Memory B cell (primary cell): Measurements from ENCODE around the gene LETM1.
A peak's percentile ranks its signal among the peaks of the same experiment; 100 is the strongest.

Source experiments
- ATAC-seq: fragments of 150-1000 bp; cut with Tn5 transposase; 2 replicates; pipeline ENCODE4 v1.10.0; 2021; ENCODE audit warnings: low read depth, mild to moderate bottlenecking, moderate library complexity
- DNase-seq, 2 donors: peaks; one replicate each; pipeline ENCODE4 v3.0.0; 2022; ENCODE audit warnings: low spot score in 2 of 2
- H3K27ac Mint-ChIP-seq: one replicate; pipeline ENCODE4 v1.8.0; 2022; ENCODE audit warnings: mild to moderate bottlenecking, moderate library complexity, mixed read lengths
- H3K27me3 Mint-ChIP-seq: one replicate; pipeline ENCODE4 v1.8.0; 2022; ENCODE audit warnings: mixed read lengths
- H3K36me3 Mint-ChIP-seq: one replicate; pipeline ENCODE4 v1.8.0; 2022; ENCODE audit warnings: mild to moderate bottlenecking, mixed read lengths
- H3K4me1 Mint-ChIP-seq: one replicate; pipeline ENCODE4 v1.8.0; 2022; ENCODE audit warnings: mixed read lengths
- H3K4me3 Mint-ChIP-seq: one replicate; pipeline ENCODE4 v1.8.0; 2022; ENCODE audit warnings: mild to moderate bottlenecking, moderate library complexity, mixed read lengths
- H3K9me3 Mint-ChIP-seq: one replicate; pipeline ENCODE4 v1.8.0; 2022; ENCODE audit warnings: mixed read lengths

Gene LETM1

DNA sequence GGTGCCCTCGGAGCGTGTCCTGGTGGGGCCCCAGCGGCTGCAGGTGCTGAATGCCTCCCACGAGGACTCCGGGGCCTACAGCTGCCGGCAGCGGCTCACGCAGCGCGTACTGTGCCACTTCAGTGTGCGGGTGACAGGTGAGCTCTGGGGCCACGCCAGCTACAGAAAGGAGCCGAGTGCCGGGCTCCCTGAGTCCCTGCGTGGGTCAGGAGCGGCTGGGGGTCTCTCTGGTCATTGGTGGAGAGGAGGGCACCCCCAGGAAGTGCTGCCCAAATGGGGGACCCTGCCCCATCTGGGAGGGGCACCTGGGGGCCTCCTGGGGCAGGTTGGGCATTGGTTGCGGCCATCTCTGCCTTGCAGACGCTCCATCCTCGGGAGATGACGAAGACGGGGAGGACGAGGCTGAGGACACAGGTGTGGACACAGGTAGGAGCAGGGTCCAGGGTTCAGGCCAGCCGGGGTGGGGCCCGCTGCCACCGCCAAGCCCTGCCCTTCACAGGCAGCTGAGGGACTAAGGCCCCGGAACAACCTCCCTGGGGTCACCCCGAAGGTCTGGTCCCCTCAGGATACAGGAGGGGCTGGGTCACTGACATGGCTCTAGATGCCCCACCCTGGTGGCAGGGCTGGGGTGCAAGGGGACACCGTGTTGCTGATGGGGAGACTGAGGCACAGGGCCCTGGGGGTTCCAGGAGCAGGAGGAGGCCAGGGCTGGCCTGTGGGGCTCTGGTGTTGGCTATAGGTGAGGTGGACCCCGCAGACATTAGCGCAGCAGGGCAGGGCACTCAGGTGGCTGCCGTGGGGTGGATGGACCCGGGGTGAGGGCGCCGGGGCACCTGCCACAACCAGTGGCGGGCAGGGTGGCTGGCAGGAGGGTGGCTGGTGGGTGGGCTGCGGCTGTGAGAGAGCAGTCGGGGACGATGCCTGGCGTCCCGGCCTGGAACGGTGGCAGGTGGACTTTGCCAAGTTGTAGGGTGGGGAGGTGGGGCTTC lies 56.3 kb downstream of the LETM1 start:
- H3K27me3 Mint-ChIP-seq, result peaks cover 21% of the 10 kb centered on the region
- ATAC-seq (no peak), DNase-seq (no peak)
- H3K27ac Mint-ChIP-seq, result no peak overlapping the region
- no peaks in the 10 kb centered on the region for H3K9me3 Mint-ChIP-seq
- no peak overlapping the region for H3K4me3 Mint-ChIP-seq
- H3K4me1 Mint-ChIP-seq, result peaks cover 2% of the 10 kb centered on the region
- H3K36me3 Mint-ChIP-seq, result no peaks in the 10 kb centered on the region

GRCh38 chr4:1798580-1799386 lies 57.2 kb downstream of the LETM1 start:
- ATAC-seq (no peak), DNase-seq (no peak)
- Mint-ChIP-seq H3K9me3 (no peaks in the 10 kb centered on the region), H3K36me3 (no peaks in the 10 kb centered on the region), H3K4me3 (no peak overlapping the region), H3K27ac (no peak overlapping the region), H3K27me3 (peaks cover 20% of the 10 kb centered on the region), H3K4me1 (peaks cover 2% of the 10 kb centered on the region)

DNA sequence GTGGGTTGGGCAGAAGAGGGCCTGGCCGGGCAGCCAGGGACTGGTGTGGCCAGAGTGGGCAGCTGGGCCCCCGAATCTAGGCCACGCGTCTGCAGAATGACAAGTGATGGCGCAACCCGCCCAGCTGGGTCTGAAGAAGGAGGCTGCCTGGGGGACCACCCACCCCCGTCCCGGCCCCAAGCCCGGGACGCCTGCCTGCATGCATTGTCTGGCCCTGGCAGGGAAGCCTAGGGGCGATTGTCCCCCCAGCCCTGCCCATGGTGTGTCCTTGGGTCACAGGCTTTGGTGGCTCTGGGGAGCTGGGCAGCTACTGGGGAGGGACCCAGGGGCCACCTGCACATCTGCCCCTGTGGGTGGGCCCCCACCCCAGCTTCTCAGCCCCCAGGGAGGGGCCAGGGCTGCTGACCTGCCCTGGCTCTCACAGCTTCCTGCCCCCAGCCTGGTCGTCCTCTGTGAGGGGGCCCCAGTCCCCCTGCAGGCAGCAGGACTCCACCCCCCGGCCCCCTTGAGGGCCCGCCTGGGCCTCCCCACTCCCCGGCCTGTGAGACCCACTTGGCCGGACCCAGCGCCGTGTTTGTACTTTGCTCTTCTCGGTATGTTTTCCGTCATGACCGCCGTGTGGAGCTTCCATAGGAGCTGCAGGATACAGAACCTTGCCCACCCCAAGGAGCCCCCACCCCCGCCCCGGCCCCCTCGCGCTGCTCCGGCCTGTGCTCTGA lies 57.9 kb downstream of the LETM1 start:
- DNase-seq (no peak), ATAC-seq (no peak)
- Mint-ChIP-seq H3K27me3 (peaks cover 17% of the 10 kb centered on the region), H3K9me3 (no peaks in the 10 kb centered on the region), H3K4me3 (no peak overlapping the region), H3K4me1 (no peaks in the 10 kb centered on the region), H3K36me3 (no peaks in the 10 kb centered on the region), H3K27ac (no peak overlapping the region)

DNA sequence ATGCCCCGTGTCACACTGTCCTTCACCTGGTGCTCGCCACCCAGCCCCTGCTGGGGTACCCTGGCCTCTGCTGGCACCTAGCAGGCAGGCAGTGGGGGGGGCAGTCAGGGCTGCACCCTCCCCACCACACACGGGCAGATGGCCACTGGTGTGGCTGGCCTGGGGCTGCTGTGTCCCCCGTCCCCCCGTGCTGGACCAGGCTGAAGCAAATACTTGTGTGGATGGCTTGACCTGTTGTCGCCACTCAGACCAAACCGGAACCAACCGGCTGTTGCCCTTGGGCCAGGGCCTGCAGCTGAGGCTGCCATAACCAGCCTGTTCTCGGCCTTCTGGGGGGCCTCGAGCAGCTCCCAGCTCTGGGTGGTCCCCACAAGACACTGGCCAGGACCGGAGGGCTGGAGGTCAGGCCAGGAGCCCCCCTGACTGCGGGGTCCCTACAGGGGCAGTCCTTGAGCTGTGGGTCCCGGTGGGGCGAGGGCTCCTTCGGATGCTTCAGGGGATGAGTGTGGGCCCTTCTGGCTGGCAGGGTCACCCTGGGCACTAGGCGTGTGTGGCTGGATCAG lies 58.6 kb downstream of the LETM1 start:
- Mint-ChIP-seq H3K4me3 (no peak overlapping the region), H3K27me3 (peaks cover 17% of the 10 kb centered on the region), H3K9me3 (no peaks in the 10 kb centered on the region), H3K4me1 (no peaks in the 10 kb centered on the region), H3K27ac (no peak overlapping the region), H3K36me3 (no peaks in the 10 kb centered on the region)
- ATAC-seq (no peak), DNase-seq (no peak)

DNA sequence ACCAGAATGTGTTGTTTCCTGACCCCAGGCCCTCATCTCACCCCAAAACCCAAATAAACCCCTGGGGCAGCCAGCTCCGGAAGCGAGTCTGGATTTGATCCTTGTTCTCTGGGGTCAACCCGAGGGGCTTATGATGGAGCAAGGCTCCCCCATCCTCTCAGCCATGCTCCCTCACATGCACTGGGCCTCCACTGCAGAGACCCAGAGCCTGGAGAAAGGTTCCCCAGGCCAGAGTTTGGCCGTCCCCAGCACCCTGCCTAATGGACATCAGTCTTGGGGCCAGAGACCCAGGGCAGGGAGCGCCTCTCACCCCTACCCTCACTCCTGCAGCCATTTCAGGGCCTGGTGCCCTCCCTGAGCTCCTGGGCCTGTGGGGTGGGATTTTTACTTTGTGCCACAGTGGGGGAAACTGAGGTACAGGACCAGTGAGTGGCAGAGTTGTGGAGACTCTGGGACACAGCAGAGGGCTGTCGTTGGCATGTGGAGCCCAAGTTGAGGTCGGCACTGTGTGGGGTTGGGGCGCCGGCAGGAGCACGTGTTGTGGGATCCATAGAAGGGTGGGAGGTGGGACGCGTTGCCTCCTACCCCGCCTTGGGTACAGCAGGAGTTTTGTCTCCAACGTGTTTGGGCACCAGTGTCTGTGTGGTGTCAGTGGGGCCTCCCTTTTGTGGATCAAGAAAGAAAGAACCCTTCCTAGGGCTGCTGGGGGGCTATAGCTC lies 59.3 kb downstream of the LETM1 start:
- H3K36me3 Mint-ChIP-seq, result no peaks in the 10 kb centered on the region
- no peaks in the 10 kb centered on the region for H3K4me1 Mint-ChIP-seq
- no peaks in the 10 kb centered on the region for H3K9me3 Mint-ChIP-seq
- DNase-seq, result no peak
- H3K27ac Mint-ChIP-seq, result no peak overlapping the region
- peaks cover 19% of the 10 kb centered on the region for H3K27me3 Mint-ChIP-seq
- no peak overlapping the region for H3K4me3 Mint-ChIP-seq
- ATAC-seq, result no peak

- DNase-seq (no peak), ATAC-seq (no peak)
- Mint-ChIP-seq H3K27ac (no peak overlapping the region), H3K9me3 (no peaks in the 10 kb centered on the region), H3K27me3 (peaks cover 20% of the 10 kb centered on the region), H3K4me1 (no peaks in the 10 kb centered on the region), H3K4me3 (no peak overlapping the region), H3K36me3 (no peaks in the 10 kb centered on the region)
These were observed 60.4 kb downstream of the LETM1 start for GRCh38 chr4:1795299-1796195.

DNA sequence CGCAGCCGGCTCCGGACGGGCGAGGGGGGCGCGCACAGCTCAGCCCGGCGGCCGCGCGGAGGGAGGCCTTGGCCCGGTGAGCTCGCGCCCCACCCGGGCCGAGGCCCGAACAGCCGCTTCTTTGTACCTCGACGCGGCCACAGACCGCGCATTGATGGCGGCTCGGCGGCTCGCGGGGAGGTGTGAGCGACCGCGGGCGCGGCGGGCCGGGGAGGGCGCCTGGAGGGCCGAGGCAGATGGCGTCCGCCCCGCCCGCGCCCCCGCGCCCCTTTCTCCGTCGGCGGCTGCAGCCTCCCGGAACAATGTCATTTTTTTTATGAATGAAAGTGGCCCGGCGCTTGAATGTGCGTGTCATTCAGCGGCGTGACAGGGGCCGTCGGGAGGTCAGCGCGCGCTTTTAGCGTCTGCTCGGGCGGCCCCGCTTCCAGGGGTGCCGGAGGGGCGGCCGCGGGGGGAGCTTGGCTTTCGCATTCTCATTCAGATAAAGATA lies 61.1 kb downstream of the LETM1 start:
- no peaks in the 10 kb centered on the region for H3K36me3 Mint-ChIP-seq
- no peak overlapping the region for H3K27ac Mint-ChIP-seq
- H3K9me3 Mint-ChIP-seq, result no peaks in the 10 kb centered on the region
- H3K27me3 Mint-ChIP-seq, result peaks cover 18% of the 10 kb centered on the region
- peak; percentile 24 for ATAC-seq
- DNase-seq, result no peak
- peak overlapping the region; percentile 24 for H3K4me3 Mint-ChIP-seq
- H3K4me1 Mint-ChIP-seq, result no peaks in the 10 kb centered on the region

DNA sequence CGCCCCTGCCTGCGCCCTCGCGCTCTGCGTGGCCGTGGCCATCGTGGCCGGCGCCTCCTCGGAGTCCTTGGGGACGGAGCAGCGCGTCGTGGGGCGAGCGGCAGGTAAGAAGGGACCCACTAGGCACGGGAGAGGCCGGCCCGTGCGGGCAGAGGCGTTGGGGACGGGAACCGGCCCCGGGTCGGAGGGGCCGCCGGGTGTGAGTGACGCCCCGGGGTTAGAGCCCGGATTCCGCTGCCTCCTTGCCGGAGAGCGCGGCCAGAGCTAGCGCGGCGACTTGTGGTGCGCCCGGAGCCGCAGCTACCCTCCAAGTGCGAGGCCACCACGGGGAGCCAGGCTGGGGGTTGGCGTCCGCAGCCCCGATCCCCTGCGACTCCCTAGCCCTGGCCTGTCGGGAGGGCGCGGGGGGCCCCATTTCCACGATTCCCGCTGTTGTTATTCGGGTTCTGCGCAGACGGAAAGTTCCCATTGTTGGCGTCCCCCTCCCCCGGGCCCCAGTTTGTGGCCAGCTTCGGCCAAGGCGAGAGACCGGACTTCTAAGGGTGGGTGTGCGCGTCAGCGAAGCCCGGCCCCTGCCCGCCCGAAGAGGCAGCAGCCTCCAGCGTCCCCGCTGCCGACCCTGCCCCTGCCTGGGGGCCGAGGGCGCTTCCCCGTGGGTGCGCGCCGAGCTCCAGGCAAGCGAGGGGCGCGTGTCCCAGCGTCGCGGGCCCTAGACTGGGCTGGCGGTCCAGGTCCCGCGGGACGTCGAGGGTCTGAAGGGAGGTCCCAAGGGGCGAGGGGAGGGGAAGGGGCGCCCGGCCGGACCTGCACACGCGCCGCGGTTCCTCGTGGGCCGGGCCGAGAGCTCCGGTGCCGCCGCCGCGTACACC lies 61.8 kb downstream of the LETM1 start:
- peaks cover 17% of the 10 kb centered on the region for H3K27me3 Mint-ChIP-seq
- H3K9me3 Mint-ChIP-seq, result no peaks in the 10 kb centered on the region
- peak overlapping the region; percentile 47 for H3K4me3 Mint-ChIP-seq
- no peaks in the 10 kb centered on the region for H3K36me3 Mint-ChIP-seq
- H3K27ac Mint-ChIP-seq, result no peak overlapping the region
- DNase-seq, result peak in 1 of 2 donors; percentile 42
- ATAC-seq, result peak; percentile 7
- H3K4me1 Mint-ChIP-seq, result no peaks in the 10 kb centered on the region

- Mint-ChIP-seq H3K27ac (no peak overlapping the region), H3K4me1 (no peaks in the 10 kb centered on the region), H3K9me3 (no peaks in the 10 kb centered on the region), H3K27me3 (peaks cover 14% of the 10 kb centered on the region), H3K36me3 (no peaks in the 10 kb centered on the region), H3K4me3 (no peak overlapping the region)
- DNase-seq (no peak), ATAC-seq (peak; percentile 36)
These were observed 62.5 kb downstream of the LETM1 start for GRCh38 chr4:1793496-1793840.

DNA sequence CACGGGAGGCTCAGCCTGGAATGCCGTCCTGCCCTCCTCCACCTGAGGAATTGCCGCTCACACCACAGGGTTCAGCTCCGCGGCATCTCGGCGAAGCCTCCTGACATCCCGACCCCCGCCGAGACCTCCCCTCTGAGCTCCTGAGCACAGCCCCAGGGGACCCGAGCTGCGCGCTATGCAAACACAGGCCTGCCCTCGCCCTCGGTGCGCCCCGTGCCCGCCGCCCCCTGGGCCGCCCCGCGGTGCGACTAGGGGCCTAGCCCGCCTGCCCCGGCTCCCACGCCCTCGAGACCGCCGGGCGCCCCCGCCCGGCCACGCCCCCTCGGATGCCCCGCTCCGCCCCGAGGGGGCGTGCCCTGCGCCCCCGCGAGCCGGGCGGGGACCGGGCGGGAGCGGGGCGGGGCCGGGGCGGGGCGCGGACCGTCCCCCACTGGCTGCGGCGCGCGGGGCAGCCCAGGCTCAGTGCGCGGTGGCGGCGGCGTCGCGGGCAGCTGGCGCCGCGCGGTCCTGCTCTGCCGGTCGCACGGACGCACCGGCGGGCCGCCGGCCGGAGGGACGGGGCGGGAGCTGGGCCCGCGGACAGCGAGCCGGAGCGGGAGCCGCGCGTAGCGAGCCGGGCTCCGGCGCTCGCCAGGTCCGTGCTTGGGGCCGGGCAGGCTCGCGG lies 63.0 kb downstream of the LETM1 start, which contains the start of gene FGFR3:
FGFR3 (plus strand) TSS at position 462 of the 664 bp plus-strand sequence. CDS start 642 bp downstream, outside the sequence.
- no peak within 1 kb of the TSS for H3K27ac Mint-ChIP-seq
- ATAC-seq, result peak; percentile 75
- no peaks in the 10 kb centered on the region for H3K9me3 Mint-ChIP-seq
- no peaks in the 10 kb centered on the region for H3K4me1 Mint-ChIP-seq
- no peaks in the 10 kb centered on the region for H3K36me3 Mint-ChIP-seq
- DNase-seq, result peak in 1 of 2 donors; percentile 46
- H3K27me3 Mint-ChIP-seq, result peaks cover 11% of the 10 kb centered on the region
- peak within 1 kb of the TSS; percentile 46 for H3K4me3 Mint-ChIP-seq

GRCh38 chr4:1792158-1792831 lies 63.7 kb downstream of the LETM1 start:
- no peak for ATAC-seq
- Mint-ChIP-seq H3K27ac (no peak overlapping the region), H3K36me3 (no peaks in the 10 kb centered on the region), H3K4me3 (peak overlapping the region; percentile 46), H3K27me3 (peaks cover 11% of the 10 kb centered on the region), H3K9me3 (no peaks in the 10 kb centered on the region), H3K4me1 (no peaks in the 10 kb centered on the region)
- no peak for DNase-seq
